HEK293 (cell line): Measurements from ENCODE around the gene NUP85.

ENCODE experiments used
- CTCF ChIA-PET: fragments of 350-600 bp; formaldehyde crosslinking; extraction: SDS; loops from one replicate; lab custom pipeline; 2021; ENCODE audit warnings: antibody characterized with exemption; lab: Yijun Ruan, JAX
- POLR2A ChIA-PET: fragments of 300-600 bp; formaldehyde crosslinking; extraction: SDS; loops from one replicate; lab custom pipeline; 2020; ENCODE audit warnings: antibody characterized with exemption, inconsistent platforms; lab: Yijun Ruan, JAX
- H3K27ac ChIP-seq: fragments of 200-500 bp; sonication (Bioruptor generic); 2 replicates; pipeline ENCODE4 v1.5.1; 2014; ENCODE audit warnings: low read depth, low read length, control low read depth, inconsistent platforms; ENCODE audit errors: extremely low read depth
- H3K36me3 ChIP-seq, 2 experiments: fragments of 200-500 bp in 1 of 2; sonication (Bioruptor generic) in 1 of 2; 1 replicate in 1 of 2; 2 replicates in 1 of 2; pipeline ENCODE4 v1.5.1; 2014 to 2017; ENCODE audit warnings: inconsistent platforms in 2 of 2, low read length in 2 of 2; ENCODE audit not compliant: control insufficient read depth in 2 of 2, insufficient read depth in 1 of 2
- H3K4me1 ChIP-seq: fragments of 200-500 bp; sonication (Bioruptor generic); 2 replicates; pipeline ENCODE4 v1.5.1; 2014; ENCODE audit warnings: mild to moderate bottlenecking, low read length, inconsistent platforms; ENCODE audit not compliant: control insufficient read depth, insufficient read depth
- H3K4me3 ChIP-seq: 2 replicates; pipeline ENCODE4 v1.5.1; 2011; ENCODE audit warnings: low read depth, mild to moderate bottlenecking, control low read depth, low read length, moderate library complexity
- H3K9me3 ChIP-seq: fragments of 200-500 bp; sonication (Bioruptor generic); 2 replicates; pipeline ENCODE4 v1.5.1; 2014; ENCODE audit warnings: low read depth, low read length, inconsistent platforms; ENCODE audit not compliant: control insufficient read depth, insufficient read depth
- BCL11A ChIP-seq: fragments of 450-650 bp; formaldehyde crosslinking; IDR thresholded peaks from 2 replicates; pipeline ENCODE4 v1.5.1; 2016; ENCODE audit warnings: low read depth, missing biosample characterization, missing genetic modification characterization
- BCL11B ChIP-seq: fragments of 450-650 bp; formaldehyde crosslinking; IDR thresholded peaks from 2 replicates; pipeline ENCODE4 v1.5.1; 2016; ENCODE audit warnings: low read depth, missing biosample characterization, missing genetic modification characterization
- KLF1 ChIP-seq: fragments of 450-650 bp; formaldehyde crosslinking; IDR thresholded peaks from 2 replicates; pipeline ENCODE4 v1.5.1; 2016; ENCODE audit warnings: missing biosample characterization, missing genetic modification characterization
- KLF7 ChIP-seq: fragments of 450-650 bp; formaldehyde crosslinking; IDR thresholded peaks from 2 replicates; pipeline ENCODE4 v1.5.1; 2016; ENCODE audit warnings: missing biosample characterization, missing genetic modification characterization, borderline replicate concordance
- REPIN1 ChIP-seq: fragments of 450-650 bp; formaldehyde crosslinking; IDR thresholded peaks from 2 replicates; pipeline ENCODE4 v1.5.1; 2017; ENCODE audit warnings: missing biosample characterization, missing genetic modification characterization, low read depth
- WT1 ChIP-seq: fragments of 450-650 bp; formaldehyde crosslinking; IDR thresholded peaks from 2 replicates; pipeline ENCODE4 v1.5.1; 2016; ENCODE audit warnings: missing biosample characterization, missing genetic modification characterization
- ZBTB17 ChIP-seq: fragments of 450-650 bp; formaldehyde crosslinking; IDR thresholded peaks from 2 replicates; pipeline ENCODE4 v1.5.1; 2016; ENCODE audit warnings: missing biosample characterization, missing genetic modification characterization
- ZNF146 ChIP-seq: fragments of 450-650 bp; formaldehyde crosslinking; IDR thresholded peaks from 2 replicates; pipeline ENCODE4 v1.5.1; 2016; ENCODE audit warnings: missing biosample characterization, missing genetic modification characterization
- ZNF16 ChIP-seq: fragments of 450-650 bp; formaldehyde crosslinking; IDR thresholded peaks from 2 replicates; pipeline ENCODE4 v1.5.1; 2016; ENCODE audit warnings: low read depth, missing biosample characterization, missing genetic modification characterization
- ZNF2 ChIP-seq: fragments of 450-650 bp; formaldehyde crosslinking; IDR thresholded peaks from 2 replicates; pipeline ENCODE4 v1.5.1; 2016; ENCODE audit warnings: missing biosample characterization, missing genetic modification characterization
- ZNF214 ChIP-seq: fragments of 450-650 bp; formaldehyde crosslinking; IDR thresholded peaks from 2 replicates; pipeline ENCODE4 v1.5.1; 2017; ENCODE audit warnings: missing biosample characterization, mild to moderate bottlenecking, missing genetic modification characterization, borderline replicate concordance
- ZNF394 ChIP-seq: fragments of 450-650 bp; formaldehyde crosslinking; IDR thresholded peaks from 2 replicates; pipeline ENCODE4 v1.5.1; 2016; ENCODE audit warnings: missing biosample characterization, missing genetic modification characterization, mild to moderate bottlenecking, moderate library complexity, borderline replicate concordance
- ZNF416 ChIP-seq: fragments of 450-650 bp; formaldehyde crosslinking; IDR thresholded peaks from 2 replicates; pipeline ENCODE4 v1.5.1; 2016; ENCODE audit warnings: missing biosample characterization, missing genetic modification characterization
- ZNF513 ChIP-seq: fragments of 450-650 bp; IDR thresholded peaks from 2 replicates; pipeline ENCODE4 v1.5.1; 2018; ENCODE audit warnings: missing biosample characterization, missing genetic modification characterization
- ZNF514 ChIP-seq: fragments of 450-650 bp; formaldehyde crosslinking; IDR thresholded peaks from 2 replicates; pipeline ENCODE4 v1.5.1; 2016; ENCODE audit warnings: missing biosample characterization, missing genetic modification characterization
- ZNF555 ChIP-seq: fragments of 450-650 bp; formaldehyde crosslinking; conservative IDR thresholded peaks from 2 replicates; pipeline ENCODE4 v1.5.1; 2017; ENCODE audit warnings: missing biosample characterization, mild to moderate bottlenecking, missing genetic modification characterization, inconsistent platforms
- ZNF558 ChIP-seq: fragments of 450-650 bp; formaldehyde crosslinking; IDR thresholded peaks from 2 replicates; pipeline ENCODE4 v1.5.1; 2016; ENCODE audit warnings: missing biosample characterization, missing genetic modification characterization
- ZNF580 ChIP-seq: fragments of 450-650 bp; formaldehyde crosslinking; IDR thresholded peaks from 2 replicates; pipeline ENCODE4 v1.5.1; 2016; ENCODE audit warnings: missing biosample characterization, missing genetic modification characterization
- ZNF624 ChIP-seq: fragments of 450-650 bp; formaldehyde crosslinking; IDR thresholded peaks from 2 replicates; pipeline ENCODE4 v1.5.1; 2017; ENCODE audit warnings: missing biosample characterization, missing genetic modification characterization
- ZNF658 ChIP-seq: fragments of 450-650 bp; formaldehyde crosslinking; IDR thresholded peaks from 2 replicates; pipeline ENCODE4; 2016; ENCODE audit warnings: missing biosample characterization, missing genetic modification characterization
- ZNF670 ChIP-seq: fragments of 450-650 bp; formaldehyde crosslinking; IDR thresholded peaks from 2 replicates; pipeline ENCODE4 v1.5.1; 2016; ENCODE audit warnings: missing biosample characterization, missing genetic modification characterization, low read depth
- ZNF776 ChIP-seq: fragments of 450-650 bp; formaldehyde crosslinking; IDR thresholded peaks from 2 replicates; pipeline ENCODE4 v1.5.0; 2017; ENCODE audit warnings: missing biosample characterization, missing genetic modification characterization, borderline replicate concordance
- ZNF792 ChIP-seq: fragments of 450-650 bp; formaldehyde crosslinking; IDR thresholded peaks from 2 replicates; pipeline ENCODE4 v1.5.1; 2016; ENCODE audit warnings: missing biosample characterization, missing genetic modification characterization
- TF ChIP-seq, protein P1 (sequence below): fragments of 450-650 bp; formaldehyde crosslinking; IDR thresholded peaks from 2 replicates; pipeline ENCODE4 v1.5.1; 2017; ENCODE audit warnings: missing biosample characterization, missing genetic modification characterization
- TF ChIP-seq, protein P2 (sequence below): fragments of 450-650 bp; formaldehyde crosslinking; IDR thresholded peaks from 2 replicates; pipeline ENCODE4 v1.5.1; 2016; ENCODE audit warnings: missing biosample characterization, missing genetic modification characterization

Gene NUP85

GRCh38 chr17:75199886-75200618, 5.4 kb upstream of the NUP85 start:
- Histone ChIP-seq H3K4me3 (no peak overlapping the region), H3K9me3 (no peaks in the 10 kb centered on the region), H3K4me1 (no peaks in the 10 kb centered on the region), H3K36me3 (no peaks in the 10 kb centered on the region; a peak in 1 of 3 replicates), H3K27ac (no peak overlapping the region)
- CTCF ChIA-PET = interaction anchor here (0.6 to 8.6 kb wide), 17 partner anchors 9 to 409 kb away, joined by 3 to 149 read pairs (median 6); partner anchors contain the start of genes MIF4GD and NT5C
- TF ChIP-seq ZNF16 (tag by site-specific recombination) = no peak
- TF ChIP-seq ZNF2 (tag by site-specific recombination) = no peak
- TF ChIP-seq BCL11A = no peak
- POLR2A ChIA-PET = no interaction called here

DNA sequence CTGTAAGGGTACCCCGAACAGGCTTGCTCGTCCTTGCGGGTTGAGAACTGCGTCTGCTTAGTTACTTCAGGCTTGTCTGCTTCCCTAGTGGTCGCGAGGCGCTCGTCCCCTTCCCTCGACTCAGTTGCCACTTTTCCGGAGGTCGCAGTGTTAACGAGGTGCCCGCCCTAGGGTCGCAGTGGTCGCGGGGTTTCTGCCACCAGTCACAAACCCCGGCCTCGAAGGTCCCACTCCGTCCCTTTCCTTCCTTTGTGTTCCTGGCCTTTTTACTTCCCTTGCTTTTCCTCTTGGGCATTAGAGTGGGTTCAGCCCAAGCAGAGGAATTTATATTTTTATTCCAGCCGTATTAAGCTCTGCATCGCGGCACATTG, 299 bp downstream of the NUP85 start:
- Histone ChIP-seq H3K27ac (peak overlapping the region; percentile 99), H3K4me3 (peak overlapping the region; percentile 98), H3K36me3 (peaks cover 23 to 27% of the 10 kb centered on the region in 2 experiments), H3K9me3 (no peaks in the 10 kb centered on the region), H3K4me1 (no peaks in the 10 kb centered on the region)
- POLR2A ChIA-PET = interaction anchor here (0.5 to 2.9 kb wide), 27 partner anchors 8 to 1280 kb away, joined by 3 to 12 read pairs (median 4); partner anchors contain the start of genes ARMC7, FDXR, GGA3 and JPT1
- CTCF ChIA-PET = interaction anchor here (0.7 to 8.6 kb wide), 8 partner anchors 58 to 248 kb away, joined by 3 to 149 read pairs (median 4); partner anchors contain the start of gene MIF4GD
- TF ChIP-seq ZNF513 (tag by site-specific recombination) (no peak), ZNF214 (tag by site-specific recombination) (no peak), ZNF580 (tag by site-specific recombination) (no peak), ZNF776 (tag by site-specific recombination) (no peak), WT1 (tag by site-specific recombination) (peak; percentile 4), ZNF2 (tag by site-specific recombination) (peak; percentile 38; the same call in 1 of the 2 replicates), REPIN1 (tag by site-specific recombination) (0 out of 2 replicates have a peak, but pooled peaks have one; percentile 59), ZNF558 (tag by site-specific recombination) (no peak), BCL11A (no peak), ZNF394 (tag by site-specific recombination) (no peak), ZNF658 (no peak), ZNF416 (tag by site-specific recombination) (no peak), KLF1 (no peak), ZNF624 (tag by site-specific recombination) (no peak), ZNF670 (tag by site-specific recombination) (no peak), ZNF792 (tag by site-specific recombination) (no peak), ZNF555 (tag by site-specific recombination) (no peak), BCL11B (tag by site-specific recombination) (peak; percentile 66; the same call in 1 of the 2 replicates), KLF7 (tag by site-specific recombination) (no peak), ZNF146 (tag by site-specific recombination) (no peak), ZBTB17 (no peak), ZNF514 (tag by site-specific recombination) (no peak)
- TF ChIP-seq, protein P1, sequence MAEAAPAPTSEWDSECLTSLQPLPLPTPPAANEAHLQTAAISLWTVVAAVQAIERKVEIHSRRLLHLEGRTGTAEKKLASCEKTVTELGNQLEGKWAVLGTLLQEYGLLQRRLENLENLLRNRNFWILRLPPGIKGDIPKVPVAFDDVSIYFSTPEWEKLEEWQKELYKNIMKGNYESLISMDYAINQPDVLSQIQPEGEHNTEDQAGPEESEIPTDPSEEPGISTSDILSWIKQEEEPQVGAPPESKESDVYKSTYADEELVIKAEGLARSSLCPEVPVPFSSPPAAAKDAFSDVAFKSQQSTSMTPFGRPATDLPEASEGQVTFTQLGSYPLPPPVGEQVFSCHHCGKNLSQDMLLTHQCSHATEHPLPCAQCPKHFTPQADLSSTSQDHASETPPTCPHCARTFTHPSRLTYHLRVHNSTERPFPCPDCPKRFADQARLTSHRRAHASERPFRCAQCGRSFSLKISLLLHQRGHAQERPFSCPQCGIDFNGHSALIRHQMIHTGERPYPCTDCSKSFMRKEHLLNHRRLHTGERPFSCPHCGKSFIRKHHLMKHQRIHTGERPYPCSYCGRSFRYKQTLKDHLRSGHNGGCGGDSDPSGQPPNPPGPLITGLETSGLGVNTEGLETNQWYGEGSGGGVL (tag by site-specific recombination) = no peak
- TF ChIP-seq, protein P2, sequence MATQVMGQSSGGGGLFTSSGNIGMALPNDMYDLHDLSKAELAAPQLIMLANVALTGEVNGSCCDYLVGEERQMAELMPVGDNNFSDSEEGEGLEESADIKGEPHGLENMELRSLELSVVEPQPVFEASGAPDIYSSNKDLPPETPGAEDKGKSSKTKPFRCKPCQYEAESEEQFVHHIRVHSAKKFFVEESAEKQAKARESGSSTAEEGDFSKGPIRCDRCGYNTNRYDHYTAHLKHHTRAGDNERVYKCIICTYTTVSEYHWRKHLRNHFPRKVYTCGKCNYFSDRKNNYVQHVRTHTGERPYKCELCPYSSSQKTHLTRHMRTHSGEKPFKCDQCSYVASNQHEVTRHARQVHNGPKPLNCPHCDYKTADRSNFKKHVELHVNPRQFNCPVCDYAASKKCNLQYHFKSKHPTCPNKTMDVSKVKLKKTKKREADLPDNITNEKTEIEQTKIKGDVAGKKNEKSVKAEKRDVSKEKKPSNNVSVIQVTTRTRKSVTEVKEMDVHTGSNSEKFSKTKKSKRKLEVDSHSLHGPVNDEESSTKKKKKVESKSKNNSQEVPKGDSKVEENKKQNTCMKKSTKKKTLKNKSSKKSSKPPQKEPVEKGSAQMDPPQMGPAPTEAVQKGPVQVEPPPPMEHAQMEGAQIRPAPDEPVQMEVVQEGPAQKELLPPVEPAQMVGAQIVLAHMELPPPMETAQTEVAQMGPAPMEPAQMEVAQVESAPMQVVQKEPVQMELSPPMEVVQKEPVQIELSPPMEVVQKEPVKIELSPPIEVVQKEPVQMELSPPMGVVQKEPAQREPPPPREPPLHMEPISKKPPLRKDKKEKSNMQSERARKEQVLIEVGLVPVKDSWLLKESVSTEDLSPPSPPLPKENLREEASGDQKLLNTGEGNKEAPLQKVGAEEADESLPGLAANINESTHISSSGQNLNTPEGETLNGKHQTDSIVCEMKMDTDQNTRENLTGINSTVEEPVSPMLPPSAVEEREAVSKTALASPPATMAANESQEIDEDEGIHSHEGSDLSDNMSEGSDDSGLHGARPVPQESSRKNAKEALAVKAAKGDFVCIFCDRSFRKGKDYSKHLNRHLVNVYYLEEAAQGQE (tag by site-specific recombination) = peak; percentile 21; the same call in 1 of the 2 replicates
